NCI-H1417 (cell line): ENCODE measurements around the gene MBD6.

ENCODE experiments used
- DNase-seq, 3 experiments: peaks; one replicate each; lab custom pipeline; 2025; lab: John Stamatoyannopoulos, UW

Gene MBD6

DNA sequence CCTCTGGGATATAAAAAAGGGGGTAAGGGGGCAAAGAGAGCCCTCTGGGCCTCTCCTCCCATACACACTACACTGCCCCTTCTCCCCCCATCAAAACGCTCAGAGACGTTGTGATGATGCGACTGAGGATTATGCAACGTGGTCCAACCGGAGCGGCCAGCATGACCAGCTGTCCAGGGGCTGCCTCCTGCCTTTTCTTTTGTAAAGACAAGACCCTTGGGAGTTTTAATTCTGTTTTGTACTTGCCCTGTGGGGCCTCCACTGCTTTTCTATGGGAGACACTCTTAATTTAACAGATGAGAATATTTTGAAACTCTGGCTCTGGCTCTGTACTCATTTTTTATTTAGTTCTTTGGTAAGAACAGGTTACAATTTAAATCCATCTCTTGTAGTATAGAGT, 7.2 kb downstream of the MBD6 start:
- DNase-seq, result no peak

DNA sequence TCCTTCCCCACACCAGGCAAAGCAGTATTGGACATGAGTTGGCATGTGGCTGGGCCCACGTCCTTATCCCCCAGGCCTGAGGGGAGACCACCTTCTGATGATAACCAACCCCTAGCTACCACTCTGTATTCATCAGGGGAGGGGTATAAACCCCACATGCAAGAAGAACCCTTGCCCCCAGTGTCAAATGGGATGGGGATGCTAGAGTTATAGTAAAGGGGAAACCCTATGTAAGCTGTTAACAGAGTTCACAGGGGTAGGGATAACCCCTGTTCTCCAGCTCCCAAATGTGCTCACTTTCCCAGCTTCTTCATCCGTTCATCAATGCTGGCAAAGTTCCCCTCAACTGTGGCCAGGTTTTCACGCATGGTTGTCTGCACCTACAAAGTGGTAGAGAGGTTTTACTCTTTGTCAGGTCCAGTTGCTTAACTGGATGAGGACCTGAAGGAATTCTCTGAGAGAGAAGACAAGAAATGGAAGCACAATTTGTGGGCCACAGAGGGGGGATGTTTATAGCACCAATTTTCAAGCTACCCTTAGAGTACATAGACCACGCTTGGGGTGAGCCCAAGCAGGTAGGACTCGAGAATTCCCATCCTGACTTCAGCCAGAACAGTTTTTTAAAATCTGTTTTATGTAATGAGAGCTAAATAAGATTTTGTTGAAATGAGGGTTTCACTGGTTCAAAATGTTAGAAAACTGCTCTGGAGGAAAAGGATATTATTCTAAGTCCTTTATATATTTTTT, 7.9 kb downstream of the MBD6 start:
- DNase-seq, result no peak

DNA sequence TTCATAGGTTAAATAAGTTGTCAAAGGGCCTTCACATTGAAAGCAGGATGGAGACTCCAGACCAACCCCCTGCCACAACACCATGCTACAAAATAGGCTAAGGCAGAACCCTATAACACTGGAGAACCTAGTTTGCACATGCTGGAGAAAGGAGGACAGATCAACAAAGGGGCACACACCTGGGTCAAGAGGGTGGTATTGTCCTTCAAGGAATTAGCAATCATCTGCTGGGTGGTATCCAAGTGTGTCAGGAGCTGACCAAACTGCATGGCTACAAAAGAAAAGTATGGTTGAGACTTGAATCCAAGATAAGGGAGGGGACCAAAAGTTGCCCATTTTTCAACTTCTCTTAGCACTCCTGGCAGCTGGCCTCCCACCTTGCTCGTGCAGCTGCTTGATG, 9.2 kb downstream of the MBD6 start:
- DNase-seq, result no peak

DNA sequence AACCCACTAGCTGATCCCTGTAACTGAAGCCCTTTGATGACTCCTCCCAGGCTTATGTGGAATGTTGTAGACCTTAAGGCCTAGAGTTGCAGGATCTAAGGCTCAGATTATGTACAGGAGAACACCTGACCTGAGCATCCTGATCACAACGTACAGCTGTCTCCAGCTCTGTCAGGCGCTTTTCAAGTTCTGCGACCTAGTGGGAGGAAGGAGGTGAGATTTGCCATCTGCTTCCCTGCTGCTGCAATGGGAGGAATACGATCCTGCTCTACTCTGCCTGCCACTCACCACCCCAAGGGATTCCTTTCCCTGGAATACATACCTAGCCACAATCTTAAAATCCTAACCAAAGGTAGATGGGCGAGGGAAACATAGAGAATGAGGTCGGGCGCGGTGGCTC, 10.5 kb downstream of the MBD6 start:
- DNase-seq, result no peak

DNA sequence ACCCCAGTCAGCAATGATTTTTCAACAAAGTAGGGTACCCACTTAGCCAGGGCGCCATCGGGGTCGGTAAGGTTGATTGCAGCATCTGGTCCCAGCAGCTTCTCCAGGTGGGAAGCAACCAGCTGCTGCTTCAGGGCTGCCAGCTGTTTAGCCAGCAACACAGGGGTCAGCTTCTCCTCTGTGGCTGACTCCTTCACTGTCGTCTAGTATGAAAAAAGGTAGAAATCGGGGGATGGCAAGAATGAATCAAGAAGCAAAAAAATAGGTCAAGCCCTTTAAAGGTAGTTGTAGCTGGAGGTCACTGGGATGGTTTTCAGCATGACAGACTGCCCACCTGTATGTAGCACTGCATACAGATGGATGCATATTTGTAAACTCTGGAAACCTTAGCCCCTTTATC, 11.6 kb downstream of the MBD6 start:
- no peak for DNase-seq

DNA sequence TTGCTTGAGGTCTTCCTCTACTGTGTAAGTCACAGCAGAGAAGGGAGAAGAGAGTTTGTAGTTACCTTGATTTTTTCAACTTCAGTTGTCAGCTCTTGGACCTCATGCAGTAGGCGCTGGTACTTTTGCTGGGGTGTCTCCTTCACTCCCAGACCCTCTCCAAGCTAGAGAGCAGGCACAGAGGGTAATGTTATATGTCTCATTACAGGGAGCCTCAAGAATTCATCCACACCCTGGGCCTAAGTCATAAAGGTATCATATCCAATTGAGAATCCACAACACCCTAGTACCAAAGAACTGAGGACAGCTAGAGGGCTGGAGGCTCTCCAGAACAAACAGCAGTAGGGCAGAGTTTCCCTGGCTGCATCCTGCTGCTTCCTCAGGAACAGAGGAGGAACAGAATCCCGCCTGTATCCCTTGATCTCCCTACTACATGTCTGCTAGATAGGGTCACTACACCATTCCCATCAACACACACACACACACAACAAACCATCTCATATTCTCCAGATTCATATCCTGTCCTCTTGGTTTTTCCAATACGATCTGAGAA, 12.4 kb downstream of the MBD6 start:
- DNase-seq, result no peak

DNA sequence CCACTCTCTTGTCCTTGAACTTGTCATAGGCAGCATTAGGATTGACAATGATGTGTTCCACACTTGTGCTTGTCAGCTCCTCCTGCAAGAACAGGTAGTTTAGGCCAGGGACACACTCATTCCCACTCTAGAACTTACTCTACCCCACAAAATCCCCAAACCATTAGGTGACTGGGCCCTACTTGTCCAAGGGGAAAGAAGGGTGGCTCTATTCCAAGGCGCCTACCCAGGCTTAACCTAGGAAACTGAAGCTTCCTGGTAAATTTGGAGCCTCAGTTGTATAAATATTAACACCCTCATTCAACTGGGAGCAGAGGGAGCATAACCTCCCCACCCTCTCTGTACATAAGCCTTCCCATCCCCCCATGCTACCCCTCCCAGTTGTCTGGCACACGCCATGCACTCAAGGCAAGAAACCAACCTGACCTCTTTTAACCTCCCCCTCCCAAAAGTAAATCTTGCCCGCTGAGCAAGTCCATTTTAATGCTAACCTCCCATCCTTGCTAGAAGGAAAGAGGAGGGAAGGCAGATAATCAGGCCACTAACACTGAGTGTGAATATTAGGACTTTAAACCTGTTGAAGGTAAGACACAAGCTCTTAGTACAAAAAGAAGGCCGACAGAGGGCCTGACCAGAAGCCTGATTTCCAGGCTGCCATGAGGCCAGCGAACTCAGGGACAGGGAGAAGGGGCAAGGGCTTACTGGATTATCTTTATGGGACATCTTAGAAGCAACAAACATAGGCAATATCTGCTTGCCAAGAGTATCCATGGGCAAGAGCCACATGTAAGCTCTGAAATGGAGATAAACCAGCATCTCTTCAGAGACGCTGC, 13.4 kb downstream of the MBD6 start:
- no peak for DNase-seq

DNA sequence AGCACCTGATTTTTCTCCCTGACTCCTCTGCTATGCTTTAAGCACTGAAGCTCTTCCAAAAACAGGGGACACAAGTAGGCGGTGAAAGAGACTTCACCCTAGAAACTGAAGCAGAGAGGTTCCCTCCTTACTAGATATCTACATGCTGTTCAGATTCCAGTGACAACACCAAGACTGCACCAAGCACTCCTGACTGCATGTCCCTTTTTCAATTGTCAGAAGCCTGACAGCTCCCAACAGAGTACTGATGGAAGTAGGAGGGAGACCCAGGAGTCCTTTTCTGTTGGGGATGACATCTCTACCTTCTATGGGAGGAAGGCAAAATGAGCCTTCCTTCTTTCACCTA, 13.9 kb downstream of the MBD6 start:
- no peak for DNase-seq

DNA sequence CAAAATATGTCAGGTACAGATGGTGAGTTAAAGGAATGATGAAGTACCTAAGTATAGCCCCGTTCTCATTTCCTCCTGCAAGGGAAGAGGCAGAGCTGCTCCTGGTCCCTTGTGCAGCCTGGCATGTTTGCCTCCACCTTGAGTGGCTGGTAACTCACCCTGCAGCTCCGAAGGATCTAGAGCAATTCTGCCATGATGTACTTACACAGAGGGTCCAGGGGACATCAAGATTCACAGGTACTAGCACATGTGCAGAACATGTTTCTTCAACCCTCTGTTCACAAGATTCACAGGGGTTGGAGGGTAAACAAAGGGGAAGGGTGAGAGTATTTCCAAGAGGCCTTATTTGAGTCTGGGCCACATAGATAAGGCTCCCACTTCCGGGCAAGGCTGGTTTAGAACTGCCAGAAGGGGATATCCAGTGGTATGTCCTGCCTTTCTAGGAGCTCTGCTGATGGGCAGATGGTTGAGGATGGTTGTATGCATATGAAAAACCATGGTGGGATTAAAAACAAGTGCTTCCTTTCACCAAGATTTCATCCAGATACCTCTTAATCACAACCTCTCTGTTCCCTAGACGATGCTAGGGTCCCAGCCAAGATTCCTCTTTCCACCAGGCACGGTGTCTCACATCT, 16.6 kb downstream of the MBD6 start:
- DNase-seq, result no peak

DNA sequence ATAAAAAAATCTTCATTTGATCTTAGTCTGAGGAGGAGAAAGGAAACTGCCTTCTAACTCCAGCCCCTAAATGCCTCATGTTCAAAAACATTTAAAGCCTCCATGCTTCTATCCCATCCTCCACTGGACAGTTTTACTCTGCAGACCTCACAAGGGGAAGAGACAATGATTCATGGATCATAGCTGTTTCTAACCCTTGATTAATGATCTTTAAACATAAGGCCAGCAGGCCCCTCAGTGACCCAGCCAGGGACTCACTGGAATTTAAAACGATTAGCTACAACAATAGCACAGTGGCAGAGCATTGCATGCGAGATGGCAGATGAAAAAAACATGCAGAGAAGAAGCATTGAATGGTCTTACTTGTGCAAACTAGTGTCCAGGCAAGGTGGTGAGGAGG, 18.4 kb downstream of the MBD6 start:
- peak in 1 of 3 experiments; percentile 18 for DNase-seq

DNA sequence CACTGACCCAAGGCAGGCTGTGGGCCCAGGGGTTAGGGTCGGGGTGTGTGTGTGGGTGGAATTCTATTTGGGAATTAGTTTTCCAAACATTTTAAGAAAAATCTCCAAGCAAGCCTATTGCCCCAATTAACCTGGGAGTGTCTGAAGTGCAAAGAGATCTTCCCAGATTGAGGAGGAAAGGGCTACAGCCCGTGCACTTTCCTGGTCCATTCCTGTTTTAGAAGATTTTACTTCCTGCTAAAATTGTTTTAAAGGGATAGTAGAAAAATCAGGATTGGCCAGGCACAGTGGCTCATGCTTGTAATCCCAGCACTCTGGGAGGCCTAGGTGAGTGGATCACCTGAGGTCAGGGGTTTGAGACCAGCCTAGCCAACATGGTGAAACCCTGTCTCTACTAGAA, 19.1 kb downstream of the MBD6 start:
- DNase-seq, result no peak

DNA sequence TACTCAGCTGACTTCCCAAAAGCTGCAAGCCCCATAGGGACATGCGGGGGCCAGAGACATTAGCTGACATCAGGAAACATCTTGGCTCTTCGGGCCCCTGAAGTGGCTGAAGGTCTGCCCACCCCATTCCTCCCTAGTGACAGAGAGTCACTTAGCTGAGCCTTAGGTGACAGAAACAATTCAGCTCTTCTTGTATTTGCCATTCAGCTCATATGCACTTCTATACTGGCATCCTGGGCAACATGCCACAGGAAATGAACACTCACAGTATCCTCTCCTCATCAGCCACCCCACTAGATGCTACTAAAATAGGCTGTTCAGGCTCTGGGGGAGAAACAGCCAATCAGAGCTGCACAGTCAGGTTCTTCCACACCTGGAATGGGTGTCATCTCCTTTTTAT, 21.0 kb downstream of the MBD6 start:
- no peak for DNase-seq

DNA sequence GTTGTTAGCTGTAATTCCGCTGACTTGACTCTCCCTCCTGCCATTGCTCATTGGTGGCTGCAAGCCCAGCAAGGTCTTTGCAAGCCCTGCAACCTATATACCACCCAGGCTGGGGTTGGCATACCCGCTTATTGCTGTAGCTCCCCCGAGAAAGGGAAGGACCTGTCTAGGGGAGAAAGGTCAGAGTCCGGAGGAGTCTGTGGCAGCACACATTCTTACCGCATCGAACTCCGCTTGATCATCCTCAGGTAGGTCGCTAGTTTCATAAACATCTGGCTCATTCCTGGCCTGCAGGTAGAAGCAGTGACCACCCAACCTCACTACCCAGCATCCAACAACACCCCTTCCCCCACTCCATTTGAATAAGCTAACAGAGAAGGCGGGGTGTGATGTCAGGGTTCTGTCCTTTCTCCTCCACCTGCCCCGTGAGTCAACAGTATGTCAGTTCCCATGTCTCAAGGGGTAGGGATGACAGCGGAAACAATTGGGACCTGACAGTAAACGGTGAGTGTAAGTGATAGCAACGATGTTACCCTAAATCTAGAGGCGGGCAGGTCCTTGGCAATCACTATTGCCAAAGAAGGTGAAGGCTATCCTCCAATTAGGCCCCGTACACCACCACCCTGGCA, 23.3 kb downstream of the MBD6 start:
- peak in 2 of 3 experiments; percentile 40 to 48 for DNase-seq

DNA sequence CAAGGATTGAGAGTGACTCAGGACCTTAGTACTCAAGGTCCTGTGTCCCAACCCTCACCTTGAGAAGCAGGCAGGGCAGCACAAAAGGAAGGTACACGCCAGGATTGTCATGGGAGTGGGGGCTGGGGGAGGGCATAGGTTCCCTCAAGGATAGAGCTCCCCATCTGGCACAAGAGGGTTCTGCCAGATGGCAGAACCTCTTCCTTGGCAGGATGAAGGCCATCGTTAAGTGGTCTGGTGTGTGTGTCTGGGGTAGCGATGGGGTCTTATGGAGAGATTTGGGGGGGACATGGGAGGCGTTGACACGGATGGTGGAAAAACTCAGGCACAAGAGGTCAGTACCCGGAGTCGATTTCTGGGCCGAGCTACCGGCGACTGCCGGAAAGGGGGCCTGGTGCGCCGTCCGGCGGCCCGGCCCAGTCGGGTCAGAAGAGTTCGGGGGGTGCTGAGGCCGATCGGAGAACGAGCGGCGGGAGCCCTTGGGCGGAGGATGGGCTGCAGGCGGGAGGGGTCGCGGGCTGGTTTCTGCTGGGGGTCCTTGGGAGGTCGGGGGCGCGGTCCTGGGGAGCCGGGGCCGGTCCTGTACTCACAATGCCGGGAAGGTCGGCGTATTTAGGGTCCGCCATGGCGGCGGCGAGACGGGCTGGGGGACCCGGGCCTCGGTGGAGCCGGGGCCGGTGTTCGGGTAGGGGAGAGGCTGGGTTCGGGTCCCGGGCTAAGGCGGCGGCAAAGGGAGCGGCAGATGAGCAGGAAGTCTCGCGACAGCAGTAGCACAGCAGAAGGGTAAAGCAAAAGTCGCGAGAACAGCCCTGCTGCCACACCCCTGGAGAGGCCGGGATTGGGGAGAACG, 24.0 kb downstream of the MBD6 start, which contains the start of gene DCTN2:
Gene DCTN2 (minus strand): TSS at position 755 of the 850 bp plus-strand sequence. CDS start 129 bp downstream, at position 626.
- DNase-seq, result peak; percentile 98 to 99 (median 98)

DNA sequence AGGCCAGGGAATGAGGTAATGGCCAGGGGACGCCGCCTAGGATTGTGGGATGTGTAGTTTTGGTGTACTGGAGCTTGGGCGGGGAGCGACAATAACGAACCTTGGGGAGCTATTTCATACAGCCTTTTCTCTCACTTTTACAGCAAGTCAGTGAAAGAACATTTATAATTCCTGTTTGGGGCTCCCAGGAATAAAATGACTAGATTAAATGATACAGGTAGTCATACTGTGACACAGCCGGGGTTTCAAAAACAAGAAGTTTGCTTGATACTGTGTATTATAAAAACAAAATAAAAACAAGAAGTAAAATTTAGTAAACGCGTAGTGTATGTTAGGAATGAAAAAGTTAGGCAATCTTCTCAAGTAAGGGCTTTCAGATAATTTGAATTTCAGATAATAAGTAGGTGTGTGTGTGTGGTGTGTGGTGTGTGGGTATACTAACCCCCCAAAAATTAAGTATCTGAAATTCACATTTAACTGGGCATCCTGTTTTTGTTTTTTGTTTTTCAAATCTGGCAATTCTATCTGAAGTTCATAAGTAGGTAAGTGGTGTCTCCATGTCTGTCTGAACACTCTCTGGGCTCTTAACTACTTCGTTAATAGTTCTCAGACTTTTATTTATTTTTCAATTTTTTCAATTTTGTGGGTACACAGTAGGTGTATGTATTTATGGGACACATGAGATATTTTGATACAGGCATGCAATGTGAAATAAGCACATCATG, 24.8 kb downstream of the MBD6 start:
- no peak for DNase-seq

DNA sequence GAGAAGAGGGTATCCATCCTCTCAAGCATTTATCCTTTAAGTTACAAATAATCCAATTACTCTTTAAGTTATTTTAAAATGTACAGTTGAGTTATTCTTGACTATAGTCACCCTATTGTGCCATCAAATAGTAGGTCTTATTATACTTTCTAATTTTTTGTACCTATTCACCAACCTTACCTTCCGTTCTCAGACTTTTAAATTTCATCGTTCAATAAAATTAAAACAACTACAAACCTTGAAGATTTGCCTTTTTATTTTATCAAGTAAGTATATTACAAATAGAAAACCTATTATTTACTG, 25.3 kb downstream of the MBD6 start:
- no peak for DNase-seq

DNA sequence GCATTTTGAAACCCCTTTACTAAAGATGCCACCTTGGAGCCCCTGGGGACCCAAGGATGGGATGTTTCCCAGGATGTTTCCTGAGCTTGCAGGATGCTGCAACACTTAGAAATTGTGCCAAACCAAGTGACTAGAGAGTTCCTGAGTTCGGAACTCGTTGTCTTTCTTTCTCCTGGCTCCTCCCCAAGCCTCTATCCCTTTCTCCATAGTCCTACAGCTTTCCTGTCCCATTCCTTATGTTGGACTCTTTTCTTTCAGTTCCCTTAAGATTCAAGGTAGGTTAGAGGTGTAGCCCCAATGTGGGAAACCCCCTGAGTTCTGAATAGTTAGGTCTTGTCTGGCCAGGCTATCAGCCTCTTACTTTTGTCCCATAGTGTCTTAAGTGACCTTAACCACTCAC, 25.9 kb downstream of the MBD6 start:
- no peak for DNase-seq

DNA sequence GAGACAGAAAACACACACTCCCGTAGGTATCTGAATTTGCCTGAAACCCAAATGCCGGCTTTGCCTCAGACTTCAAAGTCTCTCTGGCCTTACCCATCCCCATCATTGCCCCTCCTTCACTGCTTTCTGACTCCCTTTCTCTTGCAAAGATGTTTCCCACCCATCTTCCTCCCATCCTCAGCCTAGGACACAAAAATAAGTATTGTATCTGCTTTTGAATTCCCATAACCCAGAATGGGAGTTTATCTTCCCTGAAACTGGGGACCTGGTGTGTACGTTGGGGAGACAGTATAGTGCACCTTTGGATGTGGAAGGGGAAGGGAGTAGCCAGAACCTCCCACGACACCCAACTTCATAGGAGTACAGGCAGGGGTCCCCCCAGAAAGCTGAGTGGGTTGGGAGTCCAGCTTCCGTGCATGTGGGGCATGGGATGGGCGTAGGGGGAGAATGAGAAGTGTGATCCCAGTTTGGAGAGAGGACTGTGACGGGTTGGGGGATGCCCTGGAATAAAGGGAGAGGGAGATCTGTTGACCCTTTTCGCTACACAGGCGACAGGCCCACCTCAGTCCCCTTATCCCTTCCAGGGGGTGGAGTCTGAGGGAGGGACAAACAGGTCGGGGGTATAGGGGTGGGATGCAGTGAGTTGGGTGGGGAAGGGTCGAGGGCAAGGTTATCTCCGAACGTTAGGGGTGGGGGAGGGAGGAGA, 26.7 kb downstream of the MBD6 start:
- DNase-seq, result no peak

DNA sequence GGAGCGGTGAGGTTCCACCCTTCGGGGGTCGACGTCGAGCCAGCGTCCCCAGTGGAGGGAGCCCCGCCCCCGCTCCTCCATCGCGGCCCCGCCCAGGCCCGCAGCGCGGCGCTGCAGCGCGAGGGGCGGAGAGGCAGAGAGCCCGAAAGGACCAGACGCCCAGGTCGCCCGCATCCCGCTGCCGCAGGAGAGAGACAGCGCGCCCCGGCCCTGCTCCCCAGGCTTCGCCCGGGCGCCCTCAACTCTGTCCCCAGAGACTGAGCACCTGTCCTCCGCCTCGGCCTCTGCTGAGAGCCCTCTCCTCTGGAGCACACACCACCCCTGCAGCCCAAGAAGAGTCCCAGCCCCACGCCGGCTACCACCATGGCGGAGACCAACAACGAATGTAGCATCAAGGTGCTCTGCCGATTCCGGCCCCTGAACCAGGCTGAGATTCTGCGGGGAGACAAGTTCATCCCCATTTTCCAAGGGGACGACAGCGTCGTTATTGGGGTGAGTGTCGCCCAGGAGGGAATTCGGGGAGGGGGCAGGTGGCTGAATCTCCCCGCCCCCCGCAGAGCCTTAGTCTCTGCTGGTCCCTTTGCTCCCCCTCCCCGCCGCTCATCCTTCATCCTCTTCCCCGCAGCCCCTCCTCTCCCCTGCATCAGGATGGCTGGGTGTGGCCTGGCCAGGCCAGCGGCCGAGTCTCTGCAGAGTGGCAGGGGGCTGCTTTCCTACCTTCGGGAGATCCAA, 27.5 kb downstream of the MBD6 start, which contains the start of gene KIF5A:
Gene KIF5A (plus strand): TSS at position 136 of the 732 bp plus-strand sequence. CDS start 228 bp downstream, at position 364.
- peak; percentile 79 to 86 (median 81) for DNase-seq
